Psoas muscle (tissue), 8 donors: ENCODE results near the gene AUTS2. TPM values are rescaled to one million over a fixed set of nuclear protein-coding genes. Genes with fewer than 3 reads are reported as not detected.

Experiments used
- ATAC-seq, 4 donors: fragments of 200-7000 bp; cut with Tn5 transposase; one replicate each; pipeline ENCODE4 v1.9.1; 2020; ENCODE audit warnings: moderate library complexity in 3 of 4, mild to moderate bottlenecking in 2 of 4
- DNase-seq, 2 donors: peaks; one replicate each; pipeline ENCODE4 v3.0.0-alpha.2; 2020
- H3K27ac ChIP-seq: fragments of 200-600 bp; one replicate; pipeline ENCODE4 v1.8.0; 2022
- H3K27me3 ChIP-seq, 3 donors: fragments of 200-600 bp in 1 of 3; one replicate each; pipeline versions ENCODE4 v1.6.1 to v1.8.0; 2013 to 2022; ENCODE audit warnings: low read length in 2 of 3, mild to moderate bottlenecking in 2 of 3, moderate library complexity in 1 of 3; ENCODE audit not compliant: insufficient read depth in 3 of 3
- H3K36me3 ChIP-seq, 2 donors: fragments of 200-600 bp in 1 of 2; one replicate each; pipeline versions ENCODE4 v1.6.1 to v1.8.0; 2013 to 2022; ENCODE audit warnings: low read depth in 1 of 2, mild to moderate bottlenecking in 1 of 2, moderate library complexity in 1 of 2; ENCODE audit not compliant: insufficient read depth in 1 of 2
- H3K4me1 ChIP-seq: fragments of 200-600 bp; one replicate; pipeline ENCODE4 v1.8.0; 2022
- H3K4me3 ChIP-seq: fragments of 200-600 bp; one replicate; pipeline ENCODE4 v1.8.0; 2022; ENCODE audit warnings: mild to moderate bottlenecking
- H3K9me3 ChIP-seq: fragments of 200-600 bp; one replicate; pipeline ENCODE4 v1.8.0; 2022
- WGBS, 3 donors: extraction: QIAGEN DNeasy Blood & Tissue Kit; methylation state at CpG; one replicate each; pipeline versions ENCODE4 v1.1.6 to v1.1.7; 2013; 5-methylcytosine and 5-hydroxymethylcytosine counted together
- intact Hi-C, 2 donors: fragments of 100-400 bp; cut with DNase I; formaldehyde crosslinking; loops; one replicate each; pipeline versions ENCODE4 v1.11.0 to v1.14.2; 2022
- polyA plus RNA-seq, 3 donors: library from polyadenylated mRNA; stranded (reverse); fragments of 200-250 nt; gene quantifications; one replicate each; pipeline ENCODE4 v1.2.3, GENCODE V29; 2013
- total RNA-seq, 4 donors: library from RNA; stranded (reverse); fragmentation: NEBNext Ultra II Directional in 2 of 4; extraction: Animal tissue kit (Norgen Biotek cat#: 25700) in 2 of 4; gene quantifications; one replicate each; pipeline versions ENCODE4 v1.2.1 to v1.2.4, GENCODE V29; 2021 to 2023
- TF ChIP-seq, protein P1 (sequence below): fragments of 200-600 bp; IDR thresholded peaks from one replicate; pipeline ENCODE4 v1.8.0; 2022; ENCODE audit warnings: antibody characterized with exemption
- donor health status: healthy with polysubstance abuse.
- donor health status: DM: no; HTN: no; CAD: no; lungs with moderate emphysema.
- donor health status: Bipolar disorder and iron deficiency.
- donor health status: healthy.
- donor health status: DM: yes; HTN: yes; CAD: no.
- donor health status: DM: no; HTN: no; CAD: no.
- donor health status: DM: no; HTN: no; CAD: no.
- donor health status: DM: yes; HTN: yes; CAD: no.

Gene AUTS2
- total and polyA plus RNA-seq, 7 donors = 5.0 to 33.5 (median 14.3) TPM

DNA sequence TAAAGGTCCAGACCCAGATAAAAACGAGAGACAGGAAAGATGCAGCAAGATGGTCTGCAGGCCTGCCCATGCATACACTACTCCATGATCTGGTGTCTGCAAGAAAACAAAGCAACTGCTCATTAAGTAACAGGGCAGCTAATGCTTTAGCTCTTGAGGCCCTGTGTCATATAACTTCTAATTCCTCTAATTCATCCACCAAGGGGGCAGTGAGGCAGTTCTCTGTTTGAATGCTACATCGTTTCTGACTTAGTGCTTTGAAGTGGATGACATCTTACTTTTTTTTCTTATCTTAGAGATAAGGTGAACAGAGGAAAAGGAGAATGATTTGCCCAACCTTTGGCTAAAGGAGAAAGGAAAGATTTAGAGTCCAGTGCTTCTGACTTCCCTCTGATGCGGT lies 619.7 kb downstream of the AUTS2 start:
- ATAC-seq = no peak
- no peaks in the 10 kb centered on the region for H3K9me3 ChIP-seq
- intact Hi-C loops = no loop called here
- no peaks in the 10 kb centered on the region for H3K4me1 ChIP-seq
- no peak overlapping the region for H3K4me3 ChIP-seq
- no peaks in the 10 kb centered on the region for H3K36me3 ChIP-seq
- TF ChIP-seq, protein P1, sequence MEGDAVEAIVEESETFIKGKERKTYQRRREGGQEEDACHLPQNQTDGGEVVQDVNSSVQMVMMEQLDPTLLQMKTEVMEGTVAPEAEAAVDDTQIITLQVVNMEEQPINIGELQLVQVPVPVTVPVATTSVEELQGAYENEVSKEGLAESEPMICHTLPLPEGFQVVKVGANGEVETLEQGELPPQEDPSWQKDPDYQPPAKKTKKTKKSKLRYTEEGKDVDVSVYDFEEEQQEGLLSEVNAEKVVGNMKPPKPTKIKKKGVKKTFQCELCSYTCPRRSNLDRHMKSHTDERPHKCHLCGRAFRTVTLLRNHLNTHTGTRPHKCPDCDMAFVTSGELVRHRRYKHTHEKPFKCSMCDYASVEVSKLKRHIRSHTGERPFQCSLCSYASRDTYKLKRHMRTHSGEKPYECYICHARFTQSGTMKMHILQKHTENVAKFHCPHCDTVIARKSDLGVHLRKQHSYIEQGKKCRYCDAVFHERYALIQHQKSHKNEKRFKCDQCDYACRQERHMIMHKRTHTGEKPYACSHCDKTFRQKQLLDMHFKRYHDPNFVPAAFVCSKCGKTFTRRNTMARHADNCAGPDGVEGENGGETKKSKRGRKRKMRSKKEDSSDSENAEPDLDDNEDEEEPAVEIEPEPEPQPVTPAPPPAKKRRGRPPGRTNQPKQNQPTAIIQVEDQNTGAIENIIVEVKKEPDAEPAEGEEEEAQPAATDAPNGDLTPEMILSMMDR = no peak
- no peak overlapping the region for H3K27ac ChIP-seq
- no peak for DNase-seq
- H3K27me3 ChIP-seq = no peaks in the 10 kb centered on the region
- 80 to 87% (median 85%) methylated on average over 3 of the region's 3 CpGs for WGBS, 3 donors

DNA sequence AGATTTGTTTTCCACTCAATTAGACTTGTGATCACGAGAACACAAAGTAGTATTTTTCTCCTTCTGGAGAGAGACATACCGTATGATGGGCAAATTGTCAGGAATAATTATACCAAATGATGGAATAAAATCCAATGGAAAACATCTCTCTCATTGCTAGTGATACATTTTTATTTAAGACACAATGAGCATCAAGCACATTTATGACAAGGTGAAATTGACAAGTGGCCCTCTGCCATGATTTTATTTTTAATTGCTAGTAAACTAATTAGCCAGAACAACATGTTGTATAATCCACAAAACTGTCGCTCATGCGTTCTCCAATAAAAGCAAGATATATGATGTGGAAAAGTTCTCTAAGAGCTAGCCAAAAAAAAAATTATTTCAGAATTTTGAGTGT lies 620.8 kb downstream of the AUTS2 start:
- H3K4me3 ChIP-seq = no peak overlapping the region
- intact Hi-C loops = no loop called here

DNA sequence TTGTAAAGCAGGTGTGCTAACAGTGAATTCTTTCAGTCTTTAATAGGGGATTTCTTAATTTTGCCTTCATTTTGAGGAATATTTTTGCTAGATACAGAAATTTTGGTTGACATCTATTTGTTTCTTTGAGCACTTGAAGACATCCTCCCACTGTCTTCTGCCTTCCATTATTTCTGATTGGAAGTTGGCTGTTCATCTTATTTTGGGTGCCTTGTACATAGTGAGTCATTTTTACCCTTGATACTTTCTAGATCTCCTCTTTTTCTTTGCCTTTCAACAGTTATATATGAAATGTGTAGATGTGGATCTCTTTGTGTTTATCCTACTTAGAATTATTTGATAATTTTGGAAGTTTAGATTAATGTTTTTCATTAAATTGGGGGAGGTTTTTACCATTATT lies 631.0 kb downstream of the AUTS2 start:
- TF ChIP-seq, protein P1 = no peak
- ATAC-seq (no peak), DNase-seq (no peak)
- no peaks in the 10 kb centered on the region for H3K36me3 ChIP-seq
- no peaks in the 10 kb centered on the region for H3K27me3 ChIP-seq
- H3K27ac ChIP-seq = no peak overlapping the region
- H3K4me1 ChIP-seq = no peaks in the 10 kb centered on the region
- intact Hi-C loops = no loop called here
- H3K9me3 ChIP-seq = peaks cover 12% of the 10 kb centered on the region
- no peak overlapping the region for H3K4me3 ChIP-seq

More for the DNA sequence above, 620.8 kb downstream of the AUTS2 start:
- no peak for ATAC-seq
- 93 to 96% (median 94%) methylated on average over 4 of the region's 4 CpGs for WGBS, 3 donors
- no peak for DNase-seq
- TF ChIP-seq, protein P1 = no peak
- no peaks in the 10 kb centered on the region for H3K36me3 ChIP-seq
- H3K9me3 ChIP-seq = no peaks in the 10 kb centered on the region
- H3K27ac ChIP-seq = no peak overlapping the region
- no peaks in the 10 kb centered on the region for H3K27me3 ChIP-seq
- no peaks in the 10 kb centered on the region for H3K4me1 ChIP-seq

DNA sequence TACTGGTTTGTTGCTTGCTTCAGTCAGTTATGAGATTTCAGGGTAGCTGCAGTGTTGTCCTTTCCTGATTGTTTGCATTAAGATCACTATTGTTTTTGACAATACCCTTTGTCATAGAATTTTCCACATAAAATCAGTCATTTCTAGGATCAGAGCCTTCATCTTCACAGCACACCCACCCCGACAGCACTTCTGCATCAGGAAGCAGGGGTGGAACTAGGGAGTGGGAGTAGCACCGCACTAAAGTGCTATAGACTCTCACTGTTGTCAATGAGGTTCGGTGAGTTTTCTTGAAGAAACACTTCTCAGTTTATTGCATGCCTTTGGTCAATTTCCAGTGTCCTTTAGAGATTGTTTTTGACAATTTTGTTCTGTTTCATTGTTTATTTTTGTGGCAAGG lies 632.5 kb downstream of the AUTS2 start:
- no peak for ATAC-seq
- Histone ChIP-seq H3K27me3 (no peaks in the 10 kb centered on the region), H3K27ac (no peak overlapping the region), H3K4me1 (no peaks in the 10 kb centered on the region), H3K4me3 (no peak overlapping the region), H3K36me3 (no peaks in the 10 kb centered on the region), H3K9me3 (peaks cover 12% of the 10 kb centered on the region)
- intact Hi-C loops = no loop called here
- DNase-seq = no peak
- WGBS, 3 donors = 95 to 97% (median 95%) methylated on average over 3 of the region's 3 CpGs
- TF ChIP-seq, protein P1 = no peak

DNA sequence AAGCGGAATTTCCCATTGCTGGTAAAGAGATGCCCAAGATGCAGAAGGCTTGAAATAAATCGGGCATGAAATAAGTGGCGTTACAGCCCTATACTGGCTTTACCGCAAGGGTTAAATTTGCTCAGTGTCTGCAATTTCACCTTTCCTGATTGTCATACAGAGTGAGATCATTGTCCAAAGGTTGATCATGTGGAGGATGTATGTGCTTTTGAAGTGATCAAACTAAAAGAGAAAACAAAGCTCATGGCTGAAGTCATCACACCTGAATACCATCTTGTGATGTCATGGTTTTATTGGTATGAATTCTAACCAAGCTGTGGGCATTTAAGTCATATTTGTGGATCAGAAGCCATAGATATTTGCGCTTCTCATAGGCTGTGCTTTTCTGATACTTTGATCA lies 635.5 kb downstream of the AUTS2 start:
- intact Hi-C loops = no loop called here
- Histone ChIP-seq H3K4me1 (no peaks in the 10 kb centered on the region), H3K27ac (no peak overlapping the region), H3K4me3 (no peak overlapping the region), H3K36me3 (no peaks in the 10 kb centered on the region), H3K27me3 (no peaks in the 10 kb centered on the region), H3K9me3 (peaks cover 12% of the 10 kb centered on the region)
- TF ChIP-seq, protein P1 = no peak
- DNase-seq (no peak), ATAC-seq (no peak)
- 96 to 99% (median 97%) methylated on average over 5 of the region's 5 CpGs for WGBS, 3 donors
